GM21360 (cell line): ENCODE measurements around the gene TBX1.
A peak's percentile ranks its signal among the peaks of the same experiment; 100 is the strongest.

ENCODE experiments used
- ATAC-seq: cut with Tn5 transposase; IDR thresholded peaks from one replicate; pipeline ENCODE4 v1.9.1; 2021; ENCODE audit warnings: mild to moderate bottlenecking, moderate library complexity; ENCODE audit not compliant: unreplicated experiment

The TBX1 gene

GRCh38 chr22:19760058-19760950 is at the start of gene TBX1:
Gene TBX1 (plus strand): TSS chr22:19760778. CDS start chr22:19760844, 66 bp downstream.
- no peak for ATAC-seq

- ATAC-seq, result no peak
Observed at GRCh38 chr22:19713245-19713644, 47.3 kb upstream of the TBX1 start.

GRCh38 chr22:19713650-19714311 is 46.8 kb upstream of the TBX1 start:
- no peak for ATAC-seq

- ATAC-seq, result no peak
Observed at GRCh38 chr22:19714312-19715187, 46.0 kb upstream of the TBX1 start, which contains the start of gene SEPTIN5. Gene SEPTIN5 (plus strand): TSS chr22:19714503. CDS start chr22:19714589, 86 bp downstream.

- ATAC-seq, result no peak
Observed at GRCh38 chr22:19715188-19715930, 45.2 kb upstream of the TBX1 start.

GRCh38 chr22:19716041-19716828 is 44.3 kb upstream of the TBX1 start:
- no peak for ATAC-seq

DNA sequence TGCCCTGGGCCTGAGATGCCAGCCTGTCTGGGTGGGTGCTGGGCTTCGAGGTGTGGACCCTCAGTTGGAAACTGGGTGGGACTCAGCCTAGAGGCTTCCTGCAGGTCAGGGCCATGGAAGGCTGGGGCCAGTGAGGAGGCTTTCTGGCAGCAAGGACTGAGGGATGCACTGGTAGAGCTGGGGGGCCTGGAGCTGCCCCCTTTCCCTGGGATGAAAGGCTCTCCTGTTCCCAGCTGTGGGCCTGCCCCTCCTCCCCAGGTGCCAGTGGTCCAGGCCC is 43.8 kb upstream of the TBX1 start:
- no peak for ATAC-seq

GRCh38 chr22:19717181-19717580 is 43.4 kb upstream of the TBX1 start:
- no peak for ATAC-seq

DNA sequence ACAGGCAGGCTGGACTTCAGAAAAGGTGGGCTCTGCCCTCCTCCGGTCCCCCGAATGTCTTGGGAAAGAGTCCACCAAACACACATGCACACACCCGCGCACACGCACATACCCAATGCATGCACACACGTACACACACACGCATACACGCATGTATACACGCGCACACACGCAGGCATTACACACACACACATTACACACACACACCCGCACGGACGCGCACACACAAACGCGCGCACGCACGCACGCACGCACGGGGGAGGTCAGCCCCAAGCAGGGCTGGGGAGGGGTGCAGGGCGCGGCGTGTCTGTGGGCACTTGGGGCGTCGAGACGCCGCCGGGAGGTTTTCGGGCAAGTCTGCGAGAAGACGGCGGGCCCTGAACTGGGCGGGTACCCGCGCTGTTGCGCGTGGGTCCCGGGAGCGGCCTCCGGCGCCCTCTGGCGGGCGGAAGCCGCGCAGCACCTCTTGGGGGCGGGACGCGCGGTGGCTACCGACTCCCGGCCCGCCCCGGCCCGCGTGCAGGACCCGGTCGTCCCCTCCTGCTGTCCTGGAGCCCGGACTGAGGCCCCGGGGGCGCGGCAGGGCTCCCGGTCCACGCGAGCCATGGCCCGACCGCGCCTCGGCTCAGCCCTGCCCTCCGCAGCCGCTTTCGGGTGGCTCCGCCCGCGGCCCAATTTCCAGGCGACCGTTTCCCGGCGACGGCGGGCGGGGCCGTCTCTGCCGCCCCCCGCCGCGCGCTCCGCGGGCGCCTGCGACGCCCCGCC is 42.7 kb upstream of the TBX1 start:
- peak; percentile 53 for ATAC-seq

GRCh38 chr22:19718456-19719049 is 42.0 kb upstream of the TBX1 start:
- no peak for ATAC-seq

- no peak for ATAC-seq
Observed at GRCh38 chr22:19719050-19719482, 41.5 kb upstream of the TBX1 start.

DNA sequence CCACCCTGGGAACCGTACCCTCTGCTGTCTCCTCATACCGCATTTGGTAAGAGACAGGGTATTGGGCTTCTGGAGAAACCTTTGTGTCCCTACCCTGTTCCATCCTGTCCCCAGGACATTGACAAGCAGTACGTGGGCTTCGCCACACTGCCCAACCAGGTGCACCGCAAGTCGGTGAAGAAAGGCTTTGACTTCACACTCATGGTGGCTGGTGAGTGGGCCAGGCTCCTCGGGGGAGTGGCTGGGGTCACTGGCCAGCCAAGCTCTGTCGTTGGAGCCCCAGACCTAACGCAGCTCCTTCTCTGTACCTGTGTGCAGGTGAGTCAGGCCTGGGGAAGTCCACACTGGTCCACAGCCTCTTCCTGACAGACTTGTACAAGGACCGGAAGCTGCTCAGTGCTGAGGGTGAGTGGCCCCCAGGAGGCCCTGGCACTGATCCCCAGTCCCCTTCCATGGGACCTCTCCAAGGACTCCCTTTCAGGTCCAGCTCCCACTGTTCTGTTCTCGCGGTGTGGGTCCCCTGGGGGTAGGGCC is 41.0 kb upstream of the TBX1 start:
- no peak for ATAC-seq

DNA sequence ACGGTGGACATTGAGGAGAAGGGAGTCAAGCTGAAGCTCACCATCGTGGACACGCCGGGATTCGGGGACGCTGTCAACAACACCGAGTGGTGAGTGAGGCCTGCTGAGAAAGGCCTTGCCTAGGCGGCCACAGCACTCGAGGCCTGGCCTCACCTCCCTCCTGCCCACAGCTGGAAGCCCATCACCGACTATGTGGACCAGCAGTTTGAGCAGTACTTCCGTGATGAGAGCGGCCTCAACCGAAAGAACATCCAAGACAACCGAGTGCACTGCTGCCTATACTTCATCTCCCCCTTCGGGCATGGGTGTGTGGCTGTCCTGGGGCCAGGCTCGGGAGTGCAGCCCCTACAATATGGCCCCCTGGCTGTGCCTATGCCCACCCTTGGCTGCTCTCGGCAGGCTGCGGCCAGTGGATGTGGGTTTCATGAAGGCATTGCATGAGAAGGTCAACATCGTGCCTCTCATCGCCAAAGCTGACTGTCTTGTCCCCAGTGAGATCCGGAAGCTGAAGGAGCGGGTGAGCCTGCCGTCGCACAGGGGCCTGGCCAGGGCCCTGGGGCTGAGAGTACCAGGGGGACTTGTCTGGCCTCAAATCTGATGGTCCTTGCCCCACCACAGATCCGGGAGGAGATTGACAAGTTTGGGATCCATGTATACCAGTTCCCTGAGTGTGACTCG is 40.3 kb upstream of the TBX1 start:
- ATAC-seq, result no peak

- no peak for ATAC-seq
Observed at GRCh38 chr22:19720999-19721329, 39.6 kb upstream of the TBX1 start.

DNA sequence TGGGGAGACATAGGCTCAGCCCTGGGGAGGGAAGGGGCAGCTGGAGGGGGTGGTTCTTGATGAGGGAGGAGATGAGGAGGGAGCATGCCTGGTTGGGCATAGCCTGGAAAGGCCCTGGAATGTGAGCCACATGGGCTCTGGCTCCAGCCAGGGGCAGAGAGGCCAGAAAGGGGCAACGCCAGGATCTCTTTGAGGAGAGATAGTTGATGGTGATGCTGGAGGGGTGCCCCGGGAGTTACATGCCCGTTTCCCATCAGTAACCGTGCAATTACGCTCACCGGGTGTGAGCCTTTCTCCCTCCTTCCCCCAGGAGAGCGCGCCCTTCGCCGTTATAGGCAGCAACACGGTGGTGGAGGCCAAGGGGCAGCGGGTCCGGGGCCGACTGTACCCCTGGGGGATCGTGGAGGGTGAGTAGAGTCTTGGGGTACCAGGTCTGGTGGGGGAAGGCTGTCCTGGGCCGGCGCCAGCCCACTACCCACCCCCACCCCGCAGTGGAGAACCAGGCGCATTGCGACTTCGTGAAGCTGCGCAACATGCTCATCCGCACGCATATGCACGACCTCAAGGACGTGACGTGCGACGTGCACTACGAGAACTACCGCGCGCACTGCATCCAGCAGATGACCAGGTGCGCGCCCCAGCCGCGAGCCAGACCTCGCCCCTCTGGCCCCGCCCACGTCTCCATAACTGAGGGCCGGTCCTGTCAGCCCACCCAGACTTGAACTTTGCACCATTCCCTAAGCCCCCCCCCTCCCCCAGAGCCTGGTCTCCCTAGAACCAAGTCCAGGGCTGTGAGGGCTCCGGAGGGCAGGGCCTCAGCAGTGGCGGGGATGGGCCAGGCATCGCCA is 39.0 kb upstream of the TBX1 start:
- no peak for ATAC-seq

DNA sequence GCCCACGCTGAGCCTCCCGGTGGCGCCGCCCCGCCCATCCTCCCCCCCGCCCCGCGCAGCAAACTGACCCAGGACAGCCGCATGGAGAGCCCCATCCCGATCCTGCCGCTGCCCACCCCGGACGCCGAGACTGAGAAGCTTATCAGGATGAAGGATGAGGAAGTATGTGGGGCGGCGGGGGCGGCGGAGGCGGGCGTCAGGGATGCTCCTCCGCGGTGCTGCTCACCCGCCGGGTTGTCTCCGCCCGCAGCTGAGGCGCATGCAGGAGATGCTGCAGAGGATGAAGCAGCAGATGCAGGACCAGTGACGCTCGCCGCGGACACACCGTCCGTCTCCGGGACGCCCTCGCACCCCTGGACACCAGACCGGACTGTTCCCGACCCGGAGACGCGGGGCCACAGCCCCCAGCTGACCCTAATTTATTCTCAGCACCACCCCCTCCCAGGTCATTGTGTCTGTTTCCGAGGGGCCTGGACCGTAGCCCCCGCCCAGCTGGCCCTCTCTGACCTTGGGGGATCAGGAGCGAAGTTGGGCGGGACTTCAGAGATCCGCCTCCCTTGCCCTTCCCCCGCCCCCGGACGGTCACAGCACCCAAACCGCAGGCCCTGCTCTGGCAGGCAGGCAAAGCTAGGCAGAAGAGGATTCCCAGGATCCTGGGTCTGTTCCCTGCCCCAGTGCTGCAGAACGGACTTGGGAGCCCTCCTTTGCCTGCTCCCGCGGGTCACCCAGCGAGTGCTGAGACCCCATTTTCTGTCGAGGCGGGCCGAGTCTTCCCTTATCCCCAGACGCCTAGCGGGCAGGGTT is 38.2 kb upstream of the TBX1 start:
- ATAC-seq, result no peak

DNA sequence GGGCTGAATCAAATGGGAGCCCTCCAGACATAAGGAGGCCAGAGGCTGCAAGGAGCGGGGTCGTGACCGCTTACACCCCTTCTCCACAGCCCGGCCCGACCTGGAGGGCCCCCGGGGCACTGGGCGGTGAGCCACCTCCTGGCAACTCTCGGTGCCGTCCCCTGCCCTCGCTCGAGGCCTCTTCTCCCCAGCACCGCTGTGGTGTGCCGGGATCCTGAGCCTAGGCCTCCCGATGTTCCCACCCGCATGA is 37.7 kb upstream of the TBX1 start:
- ATAC-seq, result no peak
